A375 (cell line): ENCODE measurements around the gene CCDC171. TPM values are rescaled to one million over a fixed set of nuclear protein-coding genes. Genes with fewer than 3 reads are reported as not detected.

Experiments used
- small RNA-seq: library from RNA; depleted of rRNA; stranded (forward); fragments of <200 nt; gene quantifications from one replicate; pipeline ENCODE3, GENCODE V24; 2014
- total RNA-seq: library from RNA; depleted of rRNA; stranded (reverse); fragments of >200 nt; shearing (Covaris generic); gene quantifications from 2 replicates; pipeline ENCODE4 v1.2.3, GENCODE V29; 2014; rRNA removed

The CCDC171 gene
- total RNA-seq = 2.5 and 2.9 TPM in 2 replicates

DNA sequence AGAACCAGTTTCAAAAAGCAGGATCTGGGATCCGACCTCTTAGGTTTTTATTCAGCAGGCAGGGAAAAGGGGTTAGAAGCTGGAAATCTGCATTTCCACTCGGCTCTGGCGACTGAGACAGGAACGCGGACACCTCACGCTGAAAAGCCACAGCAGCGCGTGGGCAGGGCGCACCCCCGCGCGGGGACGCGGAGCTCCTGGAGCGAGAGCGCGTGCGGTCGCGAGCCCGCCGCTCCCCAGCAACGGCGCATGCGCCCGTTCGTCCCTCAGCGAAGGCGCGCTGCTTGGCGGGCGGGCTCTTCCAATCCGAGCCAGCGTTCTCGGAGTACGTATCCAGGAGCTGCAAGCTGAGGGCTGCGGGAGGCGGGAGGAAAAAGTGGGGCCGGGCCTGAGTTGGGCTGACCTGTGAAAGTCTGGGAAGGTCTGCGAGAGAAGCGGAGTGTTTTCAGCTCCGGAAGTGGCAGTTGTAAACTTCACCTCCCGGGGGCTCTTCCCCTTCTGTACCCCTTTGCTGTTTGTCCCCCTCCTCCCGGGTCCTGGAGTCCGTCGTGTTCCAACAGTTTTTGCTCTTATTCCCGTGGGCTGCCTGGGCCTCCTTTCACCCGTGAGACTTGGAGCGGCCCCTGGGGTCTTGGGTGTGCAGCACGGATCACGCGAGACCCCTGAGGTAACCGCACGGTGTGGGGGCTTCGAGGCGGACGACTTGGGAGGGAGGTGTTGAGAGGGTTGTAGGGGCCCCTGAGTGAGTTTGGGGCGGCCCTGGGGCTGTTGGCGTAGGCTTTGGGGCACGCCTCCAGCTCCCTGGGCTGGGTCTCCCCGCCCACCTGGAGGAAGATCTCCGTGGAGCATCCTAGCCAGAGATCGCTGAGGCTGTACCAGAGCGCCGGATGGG is at the start of gene CCDC171:
Gene CCDC171 (plus strand): TSS at position 408 of the 892 bp plus-strand sequence. CDS start 11,046 bp downstream, outside the sequence.

DNA sequence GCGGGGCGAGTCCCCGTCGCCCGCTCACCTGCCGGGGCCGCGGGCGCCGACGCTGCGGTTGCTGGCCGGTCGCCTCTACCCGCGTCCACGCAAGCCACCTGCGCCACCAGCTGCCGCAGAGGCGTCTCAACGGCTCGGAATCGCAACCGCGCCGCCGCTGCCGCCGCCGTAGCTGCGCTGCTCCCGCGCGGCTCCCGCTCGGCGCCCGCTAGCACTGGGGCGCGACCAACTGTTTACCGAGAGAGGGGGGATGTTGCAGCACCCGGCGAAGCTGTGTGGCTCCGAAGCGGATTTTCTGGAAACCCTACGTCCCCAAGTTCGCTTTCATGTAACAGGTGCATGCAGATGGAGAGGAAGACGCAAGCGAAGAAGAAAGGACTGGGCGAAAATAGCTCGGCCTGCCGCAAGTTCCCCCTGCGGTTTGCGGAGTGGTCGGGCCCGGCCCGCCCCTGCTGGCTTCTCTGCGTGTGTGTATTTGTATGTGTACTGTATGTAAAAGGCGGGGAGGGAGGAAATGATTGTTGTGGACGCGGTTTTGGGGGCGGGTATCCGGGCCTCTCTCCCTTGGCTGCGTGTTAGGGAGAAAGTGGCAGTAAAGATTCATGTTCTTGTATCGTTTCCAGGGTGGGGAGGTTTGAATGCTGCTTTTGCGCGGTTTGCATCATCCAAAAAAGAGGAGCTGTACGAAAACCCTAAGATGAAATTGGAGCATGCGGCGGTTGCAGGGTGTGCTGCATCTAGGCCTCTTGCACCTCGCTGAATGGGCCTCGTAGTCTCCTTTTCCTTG is 41.9 kb upstream of the CCDC171 start, which contains the start of gene PSIP1:
Gene PSIP1 (minus strand): TSS at position 182 of the 787 bp plus-strand sequence. CDS start 782 bp downstream, outside the sequence.

Small RNAs within 50 kb of the gene (small RNA-seq; reads per million reads assigned to genes)
- gene AL513423.1 (not detected), gene HMGN2P16 (not detected), gene RN7SL98P (not detected), gene RNU6-14P (not detected), gene RNU6-246P (not detected)

Other genes with a start within 250 kb of the CCDC171 start
- 3.9 and 6.7 TPM in 2 replicates for gene TTC39B, start 245.8 kb upstream of the CCDC171 start, total RNA-seq
- gene SNAPC3, start 130.2 kb upstream of the CCDC171 start, total RNA-seq = 50.1 and 57.2 TPM in 2 replicates
- gene PSIP1, start 42.1 kb upstream of the CCDC171 start, total RNA-seq = 147 and 160 TPM in 2 replicates